ENCODE measurements around the gene BCL3.
"Not testable (repeated sequence)": the region's sequence is repeated elsewhere in the genome, so short reads cannot be mapped to it uniquely, and the experiment has no call there.

Gene BCL3, protein sequence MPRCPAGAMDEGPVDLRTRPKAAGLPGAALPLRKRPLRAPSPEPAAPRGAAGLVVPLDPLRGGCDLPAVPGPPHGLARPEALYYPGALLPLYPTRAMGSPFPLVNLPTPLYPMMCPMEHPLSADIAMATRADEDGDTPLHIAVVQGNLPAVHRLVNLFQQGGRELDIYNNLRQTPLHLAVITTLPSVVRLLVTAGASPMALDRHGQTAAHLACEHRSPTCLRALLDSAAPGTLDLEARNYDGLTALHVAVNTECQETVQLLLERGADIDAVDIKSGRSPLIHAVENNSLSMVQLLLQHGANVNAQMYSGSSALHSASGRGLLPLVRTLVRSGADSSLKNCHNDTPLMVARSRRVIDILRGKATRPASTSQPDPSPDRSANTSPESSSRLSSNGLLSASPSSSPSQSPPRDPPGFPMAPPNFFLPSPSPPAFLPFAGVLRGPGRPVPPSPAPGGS

DNA sequence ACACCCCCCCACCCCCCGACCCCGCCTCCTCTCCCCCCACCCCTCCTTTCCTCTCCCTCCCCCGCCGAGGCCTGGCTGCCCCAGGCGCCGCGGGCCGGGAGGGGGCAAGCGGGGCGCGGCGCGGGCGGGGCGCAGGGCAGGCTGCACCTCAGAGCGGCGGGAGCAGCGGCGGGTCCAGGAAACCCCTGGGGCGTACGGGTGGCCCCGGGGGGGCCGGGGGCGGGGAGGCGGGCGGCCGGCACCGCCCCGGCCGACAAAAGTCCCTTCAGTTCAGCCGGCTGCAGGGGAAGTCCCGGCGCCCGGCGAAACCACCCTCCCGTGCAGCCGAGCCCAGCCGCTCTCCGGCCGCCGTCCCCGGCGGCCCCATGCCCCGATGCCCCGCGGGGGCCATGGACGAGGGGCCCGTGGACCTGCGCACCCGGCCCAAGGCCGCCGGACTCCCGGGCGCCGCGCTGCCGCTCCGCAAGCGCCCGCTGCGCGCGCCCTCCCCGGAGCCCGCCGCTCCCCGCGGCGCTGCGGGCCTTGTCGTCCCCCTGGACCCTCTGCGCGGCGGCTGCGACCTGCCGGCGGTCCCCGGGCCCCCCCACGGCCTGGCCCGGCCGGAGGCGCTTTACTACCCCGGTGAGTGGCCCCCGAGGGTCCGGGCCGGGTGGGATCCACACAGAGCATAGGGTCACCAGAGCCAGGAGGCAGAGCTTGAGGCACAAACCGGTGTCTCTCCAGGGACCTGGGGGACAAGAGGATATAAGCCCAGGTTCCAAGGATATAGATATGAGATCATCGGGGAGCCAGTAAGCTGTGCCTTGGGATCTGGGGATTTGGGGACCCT is at the start of gene BCL3:
Gene BCL3, plus strand, starts transcription at position 283 of the 829 bp plus-strand sequence. Its CDS starts 83 bp downstream, at position 366.
- DNase-seq, result peak; percentile 77

DNA sequence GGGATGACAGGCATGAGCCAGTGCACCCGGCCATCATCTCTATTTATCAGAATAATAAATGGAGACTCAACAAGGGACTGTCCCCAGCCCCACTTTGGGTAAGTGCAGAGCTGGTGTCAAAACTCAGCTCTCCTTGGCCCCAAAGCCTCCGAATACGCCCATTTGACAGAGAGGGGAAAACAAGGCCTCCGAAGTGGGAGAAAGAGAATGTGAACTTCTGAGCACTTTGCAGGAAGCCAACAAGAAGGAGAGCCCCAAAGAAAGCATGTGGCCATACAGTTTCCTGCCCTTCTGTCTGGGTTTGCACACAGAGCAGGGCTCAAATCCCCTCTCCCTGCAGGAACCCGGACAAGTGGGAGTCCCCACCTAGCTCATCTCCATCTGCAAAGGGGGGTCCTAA is 48.0 kb upstream of the BCL3 start:
- no peak for DNase-seq

DNA sequence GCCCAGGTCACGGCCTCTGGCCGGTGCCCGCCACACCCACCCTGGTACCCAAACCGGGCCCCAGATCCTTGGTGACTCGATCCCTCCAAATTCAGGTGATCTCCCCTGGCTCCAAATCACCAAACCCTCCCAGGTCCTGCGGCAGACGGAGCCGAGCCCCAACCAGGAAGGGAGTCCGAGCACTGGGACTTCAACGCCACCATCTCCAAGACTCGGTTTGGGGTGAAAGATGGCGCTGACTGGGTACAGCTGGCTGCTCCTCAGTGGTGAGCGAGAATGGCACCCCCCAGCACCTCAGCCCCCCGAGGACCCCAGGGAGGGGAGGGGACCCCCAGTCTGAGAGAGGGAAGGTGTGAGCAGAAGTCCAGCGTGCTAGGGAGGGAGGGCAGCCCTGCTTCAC is 47.3 kb upstream of the BCL3 start:
- DNase-seq, result no peak

DNA sequence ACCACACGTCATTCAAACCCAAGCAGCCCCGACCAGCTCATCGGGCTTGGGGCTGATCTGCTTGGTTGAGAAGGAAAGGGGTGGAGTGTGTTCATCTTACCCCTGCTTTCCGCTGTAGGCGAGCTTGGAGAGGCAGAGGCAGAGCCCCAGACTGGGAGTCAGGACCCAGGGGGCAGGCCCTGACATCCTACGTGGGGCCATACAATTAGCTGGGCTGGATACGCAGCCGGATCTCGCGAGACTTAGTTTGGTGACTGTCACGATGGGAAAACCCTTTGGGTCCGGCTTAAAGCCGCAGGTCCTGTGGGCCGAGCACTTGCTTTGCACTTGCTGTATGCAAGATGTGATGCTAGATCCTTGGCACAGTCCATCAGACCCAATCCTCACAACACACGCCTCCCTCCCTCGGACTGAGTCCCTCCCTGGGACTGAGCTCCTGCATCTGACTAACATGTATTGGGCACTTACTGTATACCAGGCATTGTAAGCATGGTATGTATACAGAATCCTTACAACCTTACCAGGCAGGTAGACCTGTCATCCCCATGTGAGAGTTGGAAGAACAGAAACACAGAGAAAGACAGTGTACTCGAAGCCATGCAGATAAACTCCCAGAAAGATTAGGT is 45.8 kb upstream of the BCL3 start:
- no peak for DNase-seq

DNA sequence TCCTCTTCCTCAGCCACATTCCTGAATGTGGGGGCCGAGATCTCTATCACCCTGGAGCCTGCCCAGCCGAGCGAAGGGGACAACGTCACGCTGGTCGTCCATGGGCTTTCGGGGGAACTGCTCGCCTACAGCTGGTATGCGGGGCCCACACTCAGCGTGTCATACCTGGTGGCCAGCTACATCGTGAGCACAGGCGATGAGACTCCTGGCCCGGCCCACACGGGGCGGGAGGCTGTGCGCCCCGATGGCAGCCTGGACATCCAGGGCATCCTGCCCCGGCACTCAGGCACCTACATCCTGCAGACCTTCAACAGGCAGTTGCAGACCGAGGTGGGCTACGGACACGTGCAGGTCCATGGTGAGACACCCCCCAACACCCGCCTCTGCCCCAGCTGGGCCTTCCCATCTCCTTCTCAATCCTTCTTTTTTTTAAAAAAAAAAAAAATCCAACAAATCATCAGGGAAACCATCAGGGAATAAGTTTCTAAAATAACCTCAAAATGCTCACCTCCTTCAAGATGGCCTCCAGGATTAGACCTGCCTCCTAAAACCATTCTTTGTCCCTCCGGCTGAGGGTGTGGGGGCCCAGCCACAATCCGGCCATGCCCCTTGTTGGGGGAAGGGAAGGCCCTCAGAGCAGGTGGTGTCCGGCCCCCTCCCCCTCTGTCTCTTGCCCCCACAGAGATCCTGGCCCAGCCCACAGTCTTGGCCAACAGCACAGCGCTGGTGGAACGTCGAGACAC is 45.0 kb upstream of the BCL3 start:
- no peak for DNase-seq

DNA sequence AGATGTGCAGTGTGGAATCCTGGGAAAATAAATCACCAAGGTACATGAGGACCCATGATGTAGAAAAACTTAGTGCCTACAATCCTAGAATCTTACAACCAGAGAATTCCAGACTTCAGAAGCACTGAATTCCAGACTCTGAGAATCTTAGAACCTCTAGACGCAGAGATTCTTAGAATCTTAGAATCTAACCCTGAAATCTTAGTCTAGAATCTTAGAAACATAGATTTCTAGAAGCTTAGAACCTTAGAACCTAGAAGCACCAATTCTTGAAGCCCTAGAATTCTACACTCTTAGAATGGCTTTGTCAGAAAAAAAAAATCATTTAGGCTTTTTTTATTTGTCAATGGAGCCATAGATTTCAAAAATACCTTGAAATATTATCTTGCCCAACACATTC is 43.5 kb upstream of the BCL3 start:
- no peak for DNase-seq

DNA sequence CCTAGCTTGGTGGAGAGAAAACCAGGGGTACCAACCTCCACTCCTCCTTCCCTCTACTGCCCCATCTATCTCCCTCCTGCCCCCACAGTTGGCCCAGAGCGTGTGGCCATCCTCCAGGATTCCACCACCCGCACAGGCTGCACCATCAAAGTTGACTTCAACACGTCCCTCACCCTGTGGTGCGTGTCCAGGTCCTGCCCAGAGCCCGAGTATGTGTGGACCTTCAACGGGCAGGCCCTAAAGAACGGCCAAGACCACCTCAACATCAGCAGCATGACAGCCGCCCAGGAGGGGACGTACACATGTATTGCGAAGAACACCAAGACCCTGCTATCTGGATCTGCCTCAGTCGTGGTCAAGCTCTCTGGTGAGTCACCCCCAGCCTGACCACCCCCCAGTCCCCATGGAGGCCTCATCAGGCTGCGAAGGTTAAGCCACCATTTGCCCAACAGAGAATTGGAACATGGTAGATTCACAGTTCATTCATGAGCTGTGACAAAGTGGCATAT is 43.0 kb upstream of the BCL3 start:
- no peak for DNase-seq

DNA sequence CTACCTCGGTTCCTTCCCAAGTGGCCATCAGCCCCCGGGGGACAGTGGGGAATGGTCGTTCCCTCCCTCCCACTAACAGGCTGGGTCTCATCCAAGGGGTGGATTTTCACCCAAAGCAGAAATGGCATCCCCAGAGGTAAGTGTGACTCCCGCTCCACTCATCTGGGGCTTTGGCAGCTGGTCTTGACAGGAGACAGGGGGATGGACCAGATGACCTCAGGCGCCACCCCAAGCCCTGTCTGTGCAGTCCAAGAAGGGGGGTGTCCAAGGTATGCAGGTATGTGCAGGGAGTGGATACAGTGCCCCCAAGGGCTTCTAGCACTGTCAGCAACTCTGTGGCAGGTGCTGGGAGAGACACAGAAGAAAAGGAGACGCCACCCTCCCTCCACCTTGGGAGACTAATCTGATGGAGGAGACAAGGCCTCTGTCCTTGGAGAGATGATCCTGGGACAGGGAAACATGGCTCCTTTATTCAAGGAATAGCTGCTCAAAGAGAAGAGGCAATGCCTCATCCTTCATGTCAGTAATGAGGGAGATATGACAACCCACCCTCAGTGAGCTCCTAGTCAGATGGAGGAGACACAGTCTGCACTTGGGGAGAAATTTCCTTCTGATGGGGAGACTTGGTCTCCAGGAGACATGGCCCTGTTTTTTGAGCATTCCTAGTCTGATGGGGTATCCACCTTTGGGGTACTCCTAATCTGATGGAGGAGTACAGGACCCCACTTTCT is 41.8 kb upstream of the BCL3 start:
- DNase-seq, result no peak

DNA sequence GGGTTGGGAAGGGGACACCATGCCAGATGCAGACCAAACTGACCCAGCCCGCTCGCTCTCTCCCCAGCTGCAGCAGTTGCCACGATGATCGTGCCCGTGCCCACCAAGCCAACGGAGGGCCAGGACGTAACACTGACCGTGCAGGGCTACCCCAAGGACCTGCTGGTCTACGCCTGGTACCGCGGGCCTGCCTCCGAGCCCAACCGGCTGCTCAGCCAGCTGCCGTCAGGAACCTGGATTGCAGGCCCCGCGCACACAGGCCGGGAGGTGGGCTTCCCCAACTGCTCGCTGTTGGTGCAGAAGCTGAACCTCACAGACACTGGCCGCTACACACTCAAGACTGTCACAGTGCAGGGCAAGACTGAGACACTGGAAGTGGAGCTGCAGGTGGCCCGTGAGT is 40.7 kb upstream of the BCL3 start:
- no peak for DNase-seq

DNA sequence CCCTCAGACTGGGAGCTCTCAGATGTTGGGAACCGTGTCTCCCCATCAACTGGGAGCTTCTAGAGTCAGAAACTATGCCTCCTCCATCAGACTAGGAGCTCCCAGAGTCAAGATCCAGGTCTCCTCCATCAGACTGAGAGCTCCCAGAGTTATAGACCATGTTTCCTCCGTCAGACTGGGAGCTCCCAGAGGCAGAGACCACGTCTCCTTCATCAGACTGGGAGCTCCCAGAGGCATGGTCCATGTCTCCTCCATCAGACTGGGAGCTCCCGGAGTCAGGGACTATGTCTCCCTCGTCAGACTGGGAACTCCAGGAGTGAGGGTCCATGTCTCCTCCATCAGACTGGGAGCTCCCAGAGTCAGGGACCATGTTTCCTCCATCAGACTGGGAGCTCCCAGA is 39.6 kb upstream of the BCL3 start:
- no peak for DNase-seq

DNA sequence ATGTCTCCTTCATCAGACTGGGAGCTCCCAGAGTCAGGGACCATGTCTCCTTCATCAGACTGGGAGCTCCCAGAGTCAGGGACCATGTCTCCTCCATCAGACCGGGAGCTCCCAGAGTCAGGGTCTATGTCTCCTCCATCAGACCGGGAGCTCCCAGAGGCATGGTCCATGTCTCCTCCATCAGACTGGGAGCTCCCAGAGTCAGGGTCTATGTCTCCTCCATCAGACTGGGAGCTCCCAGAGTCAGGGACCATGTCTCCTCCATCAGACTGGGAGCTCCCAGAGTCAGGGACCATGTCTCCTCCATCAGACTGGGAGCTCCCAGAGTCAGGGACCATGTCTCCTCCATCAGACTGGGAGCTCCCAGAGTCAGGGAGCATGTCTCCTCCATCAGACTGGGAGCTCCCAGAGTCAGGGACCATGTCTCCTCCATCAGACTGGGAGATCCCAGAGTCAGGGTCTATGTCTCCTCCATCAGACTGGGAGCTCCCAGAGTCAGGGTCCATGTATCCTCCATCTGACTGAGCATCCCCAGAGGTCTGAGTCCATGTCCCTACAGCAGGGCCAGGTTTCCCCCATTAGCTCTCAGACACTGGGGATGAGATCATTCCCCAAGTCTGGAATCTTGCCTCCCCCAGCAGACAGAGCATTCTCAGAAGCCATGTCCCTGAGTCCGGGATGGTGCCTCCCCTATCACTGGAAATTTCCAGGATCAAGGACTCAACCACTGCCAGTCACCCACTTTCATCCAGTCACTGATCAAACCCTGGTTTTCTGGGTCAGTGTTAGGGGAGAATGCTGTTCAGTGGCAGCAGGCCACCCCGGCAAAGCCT is 38.9 kb upstream of the BCL3 start:
- DNase-seq, result not testable (repeated sequence)

DNA sequence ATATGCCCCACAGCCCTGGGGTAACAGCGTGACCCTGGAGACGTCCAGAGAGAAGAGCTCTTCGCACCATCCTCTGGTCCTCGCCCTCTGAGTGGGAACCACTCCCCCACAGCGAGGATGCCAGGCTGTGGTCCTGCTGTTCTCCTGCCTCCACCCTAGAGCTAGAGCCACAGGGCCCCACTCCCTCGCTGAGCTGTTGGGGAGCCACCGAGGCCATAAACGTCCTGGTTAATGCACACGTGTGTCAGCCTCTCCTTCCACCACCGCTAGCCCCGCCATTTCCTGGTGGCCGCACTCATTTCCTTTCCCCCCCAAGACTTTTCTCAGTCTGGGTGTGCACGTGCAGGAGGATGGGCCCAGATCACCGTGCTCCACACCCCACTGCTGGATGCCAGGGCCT is 38.0 kb upstream of the BCL3 start:
- DNase-seq, result no peak

DNA sequence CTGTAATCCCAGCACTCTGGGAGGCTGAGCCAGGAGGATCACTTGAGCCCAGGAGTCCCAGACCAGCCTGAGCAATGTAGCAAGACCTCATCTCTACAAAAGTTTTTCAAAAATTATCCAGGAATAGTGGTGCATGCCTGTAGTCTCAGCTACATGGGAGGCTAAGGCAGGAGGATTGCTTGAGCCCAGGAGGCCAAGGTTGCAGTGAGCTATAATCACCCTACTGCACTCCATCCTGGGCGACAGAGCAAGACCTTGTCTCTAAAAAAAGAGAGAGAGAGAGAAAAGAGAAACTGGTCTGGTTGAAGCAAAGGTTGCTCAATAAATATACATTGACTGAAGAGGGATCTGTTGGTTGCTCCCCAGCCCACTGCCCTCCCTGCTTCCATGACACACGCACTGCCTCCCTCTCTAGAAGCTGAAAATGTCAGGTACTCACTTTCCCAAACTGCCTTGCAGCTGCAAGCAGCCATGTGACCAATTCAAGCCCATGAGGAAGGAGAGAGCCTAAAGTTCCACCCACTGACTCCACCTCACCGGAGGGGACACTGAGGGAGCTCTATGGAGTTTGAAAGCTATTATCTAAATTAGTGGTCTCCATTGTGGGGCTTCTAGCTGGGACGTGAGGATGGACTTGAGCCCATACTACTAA is 35.5 kb upstream of the BCL3 start:
- no peak for DNase-seq

DNA sequence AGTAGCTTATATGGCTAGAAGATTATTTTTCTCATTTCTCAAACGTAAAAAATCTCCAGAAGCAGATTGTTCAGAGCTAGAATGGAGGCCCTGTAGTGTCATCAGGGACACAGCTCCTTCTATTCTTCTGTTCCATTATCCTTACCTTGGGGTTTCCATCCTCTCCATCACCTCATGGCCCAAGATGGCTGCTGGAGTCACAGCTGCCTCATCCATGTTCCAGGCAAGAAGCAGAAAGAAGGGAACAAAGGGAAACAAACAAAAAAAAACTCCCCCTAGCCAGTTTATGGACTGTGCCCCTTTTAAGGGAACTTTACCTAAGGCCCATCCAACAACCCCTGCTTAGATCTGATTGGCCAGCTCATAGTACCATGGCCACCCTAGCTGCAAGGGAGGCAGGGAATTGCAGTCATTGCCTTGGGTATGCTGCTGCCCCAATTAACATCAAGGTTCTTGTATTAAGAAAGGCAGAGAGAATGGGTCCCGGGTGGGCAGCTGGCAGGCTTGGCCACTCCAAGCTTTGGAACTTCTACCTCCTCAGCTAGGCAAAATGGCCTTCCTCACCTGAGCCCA is 33.8 kb upstream of the BCL3 start:
- no peak for DNase-seq

DNA sequence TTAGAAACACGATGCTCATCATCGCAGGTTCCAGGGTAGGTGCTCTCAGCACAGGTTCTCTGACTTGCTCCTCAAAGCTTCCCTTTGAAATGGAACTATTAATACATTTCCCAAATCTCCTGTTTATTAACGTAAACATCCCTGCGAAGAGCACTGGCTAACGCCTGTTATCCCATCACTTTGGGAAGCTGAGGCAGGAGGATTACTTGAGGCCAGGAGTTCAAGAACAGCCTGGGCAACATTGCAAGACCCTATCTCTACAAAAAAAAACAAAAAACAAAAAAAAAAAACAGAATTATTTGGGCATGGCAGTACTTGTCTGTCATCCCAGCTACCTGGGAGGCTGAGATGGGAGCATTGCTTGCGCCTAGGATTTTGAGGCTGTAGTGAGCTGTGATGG is 30.9 kb upstream of the BCL3 start:
- no peak for DNase-seq

DNA sequence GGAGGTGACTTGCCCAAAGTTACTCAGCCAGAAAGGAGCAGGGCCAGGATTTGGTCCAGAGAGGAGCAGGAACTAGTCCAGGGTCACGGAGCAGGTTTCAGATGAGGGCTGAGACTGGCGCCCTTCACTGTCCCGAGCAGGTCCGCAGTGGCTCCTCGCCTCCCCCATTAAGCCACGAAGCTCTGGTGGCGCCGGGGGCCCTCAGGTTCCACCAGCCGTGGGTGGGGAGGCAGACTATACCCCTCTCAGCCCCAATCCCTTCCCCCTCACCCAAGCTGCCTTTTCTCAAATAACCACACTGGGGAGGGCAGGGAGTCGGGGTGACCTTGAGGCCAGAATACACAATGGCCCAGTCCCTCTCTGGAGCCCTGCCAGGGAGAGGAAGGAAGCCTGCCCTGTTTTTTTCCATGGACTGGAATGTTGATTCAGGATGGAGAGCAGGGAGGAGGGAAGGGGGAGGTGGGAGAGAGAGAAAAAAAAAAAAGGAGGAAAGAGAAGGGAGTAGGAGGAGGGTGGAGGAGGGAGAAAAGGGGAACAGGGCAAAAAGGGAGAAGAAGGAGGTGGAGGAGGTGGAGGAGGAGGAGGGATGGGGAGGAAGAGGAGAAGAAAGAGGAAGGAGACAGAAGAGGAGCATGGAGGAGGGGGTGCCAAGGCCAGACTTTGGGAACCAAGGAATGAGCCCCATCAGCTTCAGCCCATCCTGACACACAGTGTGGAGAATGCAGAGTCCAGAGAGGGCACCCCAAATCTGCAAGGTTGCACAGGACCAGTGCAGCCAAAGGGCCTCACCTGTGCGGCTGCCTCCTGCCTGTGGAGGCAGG is 29.9 kb upstream of the BCL3 start:
- DNase-seq, result peak; percentile 59

DNA sequence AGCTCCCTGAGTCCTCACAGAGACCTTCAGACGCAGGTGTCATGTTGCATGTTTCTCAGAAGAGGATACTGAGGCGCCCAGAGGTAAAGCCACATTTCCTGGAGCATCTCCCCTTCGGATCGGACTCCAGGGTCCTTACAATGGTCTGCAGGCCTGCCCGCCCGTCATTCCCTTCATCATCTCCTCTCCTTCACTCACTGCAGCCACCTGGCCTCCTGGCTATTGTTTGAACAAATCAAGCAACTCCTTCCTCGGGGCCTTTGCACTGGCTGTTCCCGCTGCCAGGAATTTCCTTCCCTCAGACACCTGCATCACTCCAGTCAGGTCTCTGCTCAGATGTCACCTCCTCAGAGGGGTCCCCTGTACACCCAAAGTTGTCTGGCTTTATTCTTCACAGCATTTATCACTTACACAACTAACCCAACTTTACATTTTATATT is 29.2 kb upstream of the BCL3 start:
- DNase-seq, result no peak

DNA sequence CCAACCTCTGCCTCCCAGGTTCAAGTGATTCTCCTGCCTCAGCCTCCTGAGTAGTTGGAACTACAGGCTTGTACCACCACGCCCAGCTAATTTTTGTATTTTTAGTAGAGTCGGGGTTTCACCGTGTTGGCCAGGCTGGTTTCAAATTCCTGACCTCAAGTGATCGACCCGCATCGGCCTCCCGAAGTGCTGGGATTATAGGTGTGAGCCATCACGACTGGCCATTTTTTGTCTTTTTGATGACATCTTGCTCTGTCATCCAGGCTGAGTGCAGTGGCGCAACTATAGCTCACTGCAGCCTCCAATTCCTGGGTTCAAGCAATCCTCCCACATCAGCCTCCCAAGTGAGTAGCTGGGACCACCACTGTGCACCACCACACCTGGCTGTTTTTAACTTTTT is 28.1 kb upstream of the BCL3 start:
- not testable (repeated sequence) for DNase-seq

DNA sequence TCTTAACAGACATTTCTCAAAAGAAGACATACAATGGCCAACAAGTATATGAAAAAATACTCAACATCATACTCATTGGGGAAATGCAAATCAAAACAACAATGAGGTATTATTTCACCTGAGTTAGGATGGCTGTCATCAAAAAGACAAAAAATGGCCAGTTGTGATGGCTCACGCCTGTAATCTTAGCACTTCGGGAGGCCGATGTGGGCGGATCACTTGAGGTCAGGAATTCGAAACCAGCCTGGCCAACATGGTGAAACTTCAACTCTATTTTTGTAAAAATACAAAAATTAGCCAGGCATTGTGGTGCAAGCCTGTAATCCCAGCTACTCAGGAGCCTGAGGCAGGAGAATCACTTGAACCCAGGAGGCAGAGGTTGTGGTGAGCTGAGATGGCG is 27.6 kb upstream of the BCL3 start:
- DNase-seq, result no peak

Data from right forelimb (tissue), 1 donor.